ENCODE data around the gene USF1.
A peak's percentile ranks its signal among the peaks of the same experiment; 100 is the strongest.

USF1 gene, protein sequence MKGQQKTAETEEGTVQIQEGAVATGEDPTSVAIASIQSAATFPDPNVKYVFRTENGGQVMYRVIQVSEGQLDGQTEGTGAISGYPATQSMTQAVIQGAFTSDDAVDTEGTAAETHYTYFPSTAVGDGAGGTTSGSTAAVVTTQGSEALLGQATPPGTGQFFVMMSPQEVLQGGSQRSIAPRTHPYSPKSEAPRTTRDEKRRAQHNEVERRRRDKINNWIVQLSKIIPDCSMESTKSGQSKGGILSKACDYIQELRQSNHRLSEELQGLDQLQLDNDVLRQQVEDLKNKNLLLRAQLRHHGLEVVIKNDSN

DNA sequence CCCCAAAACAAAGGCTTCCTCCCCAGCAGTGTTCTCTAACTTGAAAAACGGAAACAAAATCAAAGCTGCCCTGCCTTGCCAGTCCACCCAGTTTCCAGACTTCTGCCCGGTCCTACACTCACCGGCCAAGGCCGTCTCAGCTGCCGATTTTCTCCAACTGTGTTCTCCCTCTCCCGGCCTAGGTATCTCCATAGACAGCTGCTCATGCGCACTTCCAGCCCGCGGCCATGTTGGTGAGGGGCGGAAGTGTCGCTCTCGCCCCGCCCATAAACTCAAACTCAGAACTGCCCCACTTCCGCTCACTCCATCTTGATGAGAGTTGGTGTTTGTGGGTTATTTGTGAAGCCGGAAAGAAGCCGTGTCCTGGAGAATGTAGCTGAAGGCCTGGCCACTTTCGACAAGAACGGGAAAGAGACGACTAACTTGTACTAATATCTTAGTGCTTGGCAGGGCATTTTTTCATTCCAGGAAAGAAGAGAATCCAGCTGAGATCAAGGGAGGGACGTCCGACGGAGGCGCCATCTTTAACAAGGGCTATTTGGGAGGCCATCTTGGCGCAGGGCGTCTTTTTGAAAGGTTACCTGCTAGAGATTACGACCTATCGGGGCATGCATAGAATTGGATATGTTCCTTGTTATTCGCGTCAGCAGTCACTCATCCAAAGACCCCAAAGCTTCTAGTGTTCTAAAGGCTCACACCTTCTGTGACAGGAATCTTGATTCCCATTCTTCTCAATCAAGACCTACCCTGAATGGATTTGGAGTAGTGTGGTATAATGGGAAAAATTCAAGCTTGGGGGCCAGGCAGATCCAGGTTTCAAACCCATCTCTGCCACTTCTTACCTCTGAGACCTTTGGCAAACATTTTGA, at the start of gene USF1:
USF1 (minus strand) TSS at position 242 of the 869 bp plus-strand sequence. CDS start 2,702 bp downstream, outside the sequence.
- peak; percentile 98 for DNase-seq

DNA sequence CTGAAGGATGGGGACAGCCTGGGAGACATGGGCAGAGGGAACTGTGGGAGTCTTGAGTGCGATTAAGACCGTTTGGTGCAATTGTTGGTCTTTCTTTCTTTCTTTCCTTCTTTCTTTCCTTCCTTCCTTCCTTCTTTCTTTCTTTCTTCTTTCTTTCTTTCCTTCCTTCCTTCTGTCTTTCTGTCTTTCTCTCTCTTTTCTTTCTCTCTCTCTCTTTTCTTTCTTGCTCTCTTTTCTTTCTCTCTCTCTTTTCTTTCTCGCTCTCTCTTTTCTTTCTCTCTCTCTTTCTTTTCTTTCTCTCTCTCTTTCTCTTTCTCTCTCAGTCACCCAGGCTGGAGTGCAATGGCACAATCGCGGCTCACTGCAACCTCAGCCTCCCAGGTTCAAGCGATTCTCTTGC, 49.5 kb upstream of the USF1 start:
- no peak for DNase-seq

DNA sequence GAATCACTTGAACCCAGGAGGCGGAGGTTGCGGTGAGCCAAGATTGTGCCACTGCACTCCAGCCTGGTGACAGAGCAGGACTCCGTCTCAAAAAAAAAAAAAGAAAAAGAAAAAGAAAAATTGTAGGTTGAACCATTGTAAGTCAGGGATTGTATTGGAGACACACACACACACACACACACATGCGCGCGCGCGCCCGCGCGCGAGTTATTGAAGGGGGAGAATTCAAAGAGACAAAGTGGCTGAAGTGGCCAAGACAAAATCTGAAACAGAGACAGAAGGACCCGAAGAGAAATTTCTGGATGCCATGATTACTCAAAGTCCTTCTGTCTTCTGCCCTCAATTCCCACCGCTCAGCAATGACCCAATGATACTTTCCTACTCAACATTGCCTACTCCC, 48.7 kb upstream of the USF1 start:
- no peak for DNase-seq

DNA sequence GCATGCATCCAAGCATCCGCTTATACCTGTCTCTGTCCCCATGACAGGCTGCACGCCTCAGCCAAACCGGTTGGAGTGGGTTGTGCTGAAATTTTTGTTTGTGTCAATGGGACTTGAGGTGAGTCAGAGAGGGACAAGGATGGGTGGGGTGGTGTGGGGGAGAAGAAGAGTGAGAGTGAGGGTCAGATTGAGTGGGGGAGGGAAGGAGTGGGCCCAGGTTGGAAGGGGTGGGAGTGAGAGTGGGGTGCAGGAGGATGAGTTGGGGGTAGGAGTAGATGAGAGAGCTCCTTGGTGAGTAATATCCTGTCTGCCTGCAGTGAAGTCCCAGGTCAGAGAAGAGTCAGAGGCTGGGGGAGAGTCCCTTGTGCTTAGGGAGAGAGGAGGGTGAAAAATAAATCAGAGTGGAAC, 46.8 kb upstream of the USF1 start:
- no peak for DNase-seq

DNA sequence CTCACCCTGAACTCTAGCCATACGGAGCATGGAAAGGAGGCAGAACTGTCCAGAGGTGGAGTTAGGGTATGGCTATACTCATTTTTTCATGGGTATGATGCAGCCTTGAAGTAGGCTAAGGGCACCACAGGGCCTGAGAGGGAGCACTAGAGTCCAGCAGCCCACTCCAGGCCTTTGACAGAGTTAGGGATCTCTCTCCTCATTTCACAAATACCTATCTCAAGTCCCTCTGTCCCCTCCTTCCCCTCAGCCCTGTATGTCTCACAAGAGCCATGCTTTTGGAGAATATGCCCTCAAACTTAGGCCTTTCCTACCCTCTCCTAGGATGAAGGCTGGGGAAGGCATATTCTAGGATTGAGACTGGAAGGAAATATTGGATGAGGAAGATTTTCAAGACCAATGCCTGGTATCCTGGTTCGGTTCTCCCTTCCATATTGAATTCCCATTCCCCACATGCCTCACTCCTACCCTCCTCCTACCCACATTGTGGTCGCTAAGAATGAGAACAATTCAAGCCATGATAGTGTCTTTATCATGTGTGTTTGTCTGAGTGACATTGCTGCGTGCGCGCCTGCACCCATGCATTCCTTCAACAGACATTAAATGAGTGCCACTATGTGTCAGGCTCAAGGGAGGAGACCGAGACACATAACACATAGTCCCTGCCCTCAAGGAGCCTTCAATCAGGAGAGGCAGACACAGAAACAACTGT, 46.2 kb upstream of the USF1 start:
- no peak for DNase-seq

DNA sequence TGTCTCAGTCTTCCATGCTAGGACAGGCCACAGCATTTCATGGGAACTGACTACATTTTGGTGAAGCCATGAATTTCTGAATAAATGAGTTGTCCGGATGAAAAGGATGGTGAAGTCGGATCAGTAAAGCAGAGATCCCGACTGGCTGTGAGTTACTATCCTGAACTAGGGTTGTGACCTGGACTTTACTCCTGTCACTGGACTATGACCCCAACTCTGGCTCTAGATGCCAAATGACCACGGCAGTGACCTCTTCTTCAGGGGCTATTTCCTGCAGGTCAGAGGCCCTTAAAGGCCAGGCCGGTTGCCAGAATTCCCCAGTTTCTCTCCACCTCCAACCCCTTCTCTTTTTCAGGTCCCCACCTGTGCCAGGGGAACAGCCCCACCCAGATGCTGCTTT, 45.3 kb upstream of the USF1 start:
- DNase-seq, result no peak

DNA sequence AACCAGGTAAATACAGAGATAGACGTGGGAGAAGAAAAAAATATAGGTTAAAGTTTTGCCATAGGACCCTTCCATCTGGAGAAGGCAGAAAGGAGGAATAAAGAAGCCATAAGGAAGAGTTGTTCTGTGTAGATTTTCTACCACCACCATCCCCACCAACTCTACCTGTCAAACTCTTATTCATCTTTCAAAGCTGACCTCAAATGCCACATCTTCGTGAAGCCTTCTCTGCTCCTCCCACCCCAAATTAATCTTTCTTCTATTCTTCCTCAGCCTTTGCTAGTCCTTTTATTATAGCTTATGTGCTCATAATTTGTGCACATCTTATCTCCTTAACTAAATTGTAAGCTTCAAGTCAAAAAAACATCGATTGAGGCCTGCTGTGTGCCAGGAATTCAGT, 44.8 kb upstream of the USF1 start:
- no peak for DNase-seq

DNA sequence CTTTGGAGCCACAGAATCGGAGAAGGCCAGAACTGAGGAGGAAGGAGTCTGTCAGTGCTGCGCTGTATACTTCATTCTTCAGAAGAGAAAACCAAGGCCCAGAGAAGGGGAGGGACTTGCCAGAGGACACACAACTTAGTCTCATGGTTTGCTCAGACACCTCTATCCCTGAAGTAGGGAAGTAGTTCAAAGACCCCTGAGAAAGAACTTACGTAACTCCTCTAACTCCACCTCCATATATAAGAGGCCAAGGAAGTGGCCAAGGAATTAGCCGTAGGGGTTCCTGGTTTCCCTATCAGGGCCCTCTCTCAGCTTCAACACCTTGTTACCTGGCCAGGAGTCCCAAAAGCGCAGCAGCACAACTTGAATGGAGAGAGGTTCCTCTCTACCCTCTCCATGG, 44.2 kb upstream of the USF1 start:
- no peak for DNase-seq

DNA sequence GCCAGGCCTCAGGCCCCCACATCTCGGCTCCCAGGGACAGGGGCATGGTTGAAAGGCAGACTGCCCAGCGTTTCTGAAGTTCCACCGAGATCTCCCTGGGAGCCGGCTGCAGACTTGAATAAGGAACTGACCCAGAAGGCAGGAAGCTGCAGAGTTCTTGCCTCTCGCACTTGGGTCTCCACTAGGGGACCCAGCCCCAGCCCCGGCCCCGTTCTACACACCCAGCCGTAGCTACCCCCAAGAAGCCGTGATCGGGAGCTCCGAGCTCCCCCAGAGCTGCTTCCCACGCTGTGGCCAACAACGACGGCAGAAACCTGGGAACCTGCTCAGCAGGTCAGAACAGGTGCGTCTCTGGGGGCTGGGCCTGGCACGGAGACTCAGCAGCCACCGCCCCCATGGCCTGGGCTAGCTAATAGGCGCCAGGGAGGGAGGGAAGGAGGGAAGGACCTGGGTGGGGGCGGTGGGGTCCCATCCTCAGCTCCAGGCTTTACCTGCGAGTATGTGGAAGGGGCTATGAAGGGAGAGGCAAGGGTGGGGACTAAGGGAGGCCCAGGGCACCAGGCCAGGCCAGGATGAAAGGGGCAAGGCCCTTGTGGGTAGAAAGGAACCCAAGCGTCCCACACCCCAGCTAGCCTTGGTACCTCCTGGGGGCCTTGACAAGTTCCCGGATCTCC, 43.6 kb upstream of the USF1 start, which contains the start of gene NECTIN4:
NECTIN4 (minus strand) TSS at position 308 of the 674 bp plus-strand sequence; CDS start at position 46, 262 bp downstream.
- DNase-seq, result no peak

DNA sequence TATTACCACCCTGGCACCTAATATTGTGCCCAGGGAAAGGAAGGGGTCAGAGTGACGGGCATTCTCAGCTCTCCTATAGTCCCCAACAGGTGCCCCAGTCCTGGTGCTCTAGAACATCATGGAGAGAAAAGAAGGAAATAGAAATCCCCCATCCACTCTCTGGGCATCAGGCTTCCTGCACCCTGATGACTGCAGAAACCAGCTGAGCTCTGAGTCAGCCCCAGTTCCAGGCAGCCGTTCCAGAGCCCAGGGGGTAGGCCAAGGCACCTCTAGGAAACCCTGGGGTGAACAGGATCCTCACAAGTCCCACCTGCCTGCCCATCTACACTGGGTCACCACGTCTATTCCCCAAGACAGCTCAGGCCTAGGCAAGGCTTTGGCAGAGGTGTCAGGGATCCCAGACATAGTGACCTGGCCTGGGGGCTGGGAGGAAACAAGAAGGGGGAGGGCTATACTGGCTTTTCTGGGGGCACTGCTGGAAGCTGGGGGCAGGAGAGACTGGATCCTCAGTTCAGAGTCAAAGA, 42.9 kb upstream of the USF1 start:
- no peak for DNase-seq

DNA sequence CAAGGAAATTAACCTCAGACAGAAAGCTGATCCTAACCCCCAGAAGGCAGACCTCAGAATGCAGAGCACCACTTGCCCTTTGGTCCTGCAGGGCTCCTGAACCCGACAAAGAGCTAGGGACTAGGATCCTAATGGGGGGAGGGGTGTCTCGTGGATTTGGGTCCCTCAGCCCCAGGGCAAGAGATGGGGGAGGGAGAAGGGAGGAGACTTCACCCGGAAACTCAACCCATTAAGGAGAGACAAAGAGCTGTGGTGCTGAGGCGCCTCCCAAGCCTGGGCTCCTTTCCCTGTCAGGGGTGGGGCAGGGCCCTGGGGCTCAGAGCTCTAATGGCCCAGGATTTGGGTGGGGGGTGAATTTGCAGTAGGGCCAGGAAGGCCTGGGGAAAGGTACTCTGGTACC, 40.7 kb upstream of the USF1 start:
- no peak for DNase-seq

DNA sequence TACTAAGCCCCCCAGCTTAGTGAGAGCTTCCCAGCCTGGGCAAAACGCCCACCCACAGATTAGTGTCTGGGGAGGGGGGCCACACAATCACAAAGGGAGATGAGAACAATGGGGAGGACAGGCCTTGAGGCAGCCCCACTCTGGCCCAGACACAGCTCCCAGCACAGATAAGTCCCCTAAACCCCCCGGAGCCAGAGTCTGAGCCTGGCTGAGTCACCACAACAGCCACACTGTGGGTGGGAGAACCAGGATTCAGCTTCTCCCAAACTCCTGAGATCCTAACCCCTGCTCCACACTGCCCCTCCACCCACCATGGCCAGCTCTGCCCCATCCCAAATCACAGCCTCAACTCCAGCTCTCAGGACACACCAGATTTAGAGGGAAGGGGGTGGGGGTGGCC, 39.4 kb upstream of the USF1 start:
- DNase-seq, result no peak

DNA sequence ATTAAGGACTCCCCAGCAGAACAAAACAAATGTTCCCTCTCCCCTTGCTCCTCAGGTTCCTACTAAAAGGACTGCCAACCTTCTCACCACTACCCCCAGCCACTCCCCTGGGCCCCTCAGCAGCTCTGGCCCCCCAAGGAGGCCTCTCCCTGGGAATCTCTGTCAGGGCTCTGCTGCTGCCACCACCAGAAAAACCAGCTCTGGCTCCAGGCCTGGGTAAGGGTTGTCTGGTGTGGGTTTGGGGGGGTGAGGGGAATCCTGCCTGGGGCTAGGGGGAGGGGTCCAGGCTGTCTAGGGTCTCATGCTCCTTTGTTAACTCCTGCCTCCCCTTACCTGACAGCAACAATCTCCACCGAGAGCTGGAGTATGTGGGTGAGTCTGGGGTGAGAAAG, 38.8 kb upstream of the USF1 start:
- DNase-seq, result no peak

DNA sequence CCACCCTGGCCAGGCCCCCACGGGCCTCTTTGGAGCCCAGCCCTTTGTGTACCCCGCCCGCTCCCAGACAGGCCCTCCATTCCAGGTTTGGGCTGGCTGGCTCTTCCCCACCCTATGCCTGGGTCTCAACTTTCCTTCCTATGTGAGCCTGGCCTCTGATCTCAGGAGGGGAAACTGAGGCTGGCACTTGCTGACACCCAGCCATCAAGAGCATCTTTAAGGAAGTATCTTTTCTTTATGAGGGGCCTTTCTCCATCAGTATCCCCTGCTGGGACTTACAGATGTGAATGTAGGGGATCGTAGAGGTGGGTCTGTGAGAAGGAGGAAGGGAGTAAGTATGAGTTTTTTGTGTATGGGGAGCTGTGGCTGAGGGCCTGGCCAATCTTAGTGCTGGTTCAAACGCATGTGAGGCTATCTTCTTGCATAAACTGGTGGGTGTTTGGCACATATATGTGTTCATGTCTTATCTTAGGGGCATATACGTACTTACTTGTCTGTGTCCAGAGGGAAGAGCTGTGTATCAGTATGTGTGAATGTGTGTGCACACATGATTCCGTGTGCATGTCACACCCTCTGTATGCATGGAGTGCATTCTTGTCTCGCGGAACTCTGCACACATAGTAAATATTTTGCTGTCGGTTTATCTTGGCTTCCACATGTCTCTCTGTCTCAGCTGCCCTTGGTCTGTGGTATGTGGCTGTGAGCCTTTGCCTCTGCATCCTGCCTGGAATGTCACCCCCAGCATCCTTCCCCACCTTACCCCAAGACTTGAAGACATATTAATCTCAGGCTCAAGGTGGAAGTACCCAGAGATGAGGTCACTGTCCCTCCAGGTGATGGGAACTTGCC, 38.2 kb upstream of the USF1 start:
- DNase-seq, result no peak

DNA sequence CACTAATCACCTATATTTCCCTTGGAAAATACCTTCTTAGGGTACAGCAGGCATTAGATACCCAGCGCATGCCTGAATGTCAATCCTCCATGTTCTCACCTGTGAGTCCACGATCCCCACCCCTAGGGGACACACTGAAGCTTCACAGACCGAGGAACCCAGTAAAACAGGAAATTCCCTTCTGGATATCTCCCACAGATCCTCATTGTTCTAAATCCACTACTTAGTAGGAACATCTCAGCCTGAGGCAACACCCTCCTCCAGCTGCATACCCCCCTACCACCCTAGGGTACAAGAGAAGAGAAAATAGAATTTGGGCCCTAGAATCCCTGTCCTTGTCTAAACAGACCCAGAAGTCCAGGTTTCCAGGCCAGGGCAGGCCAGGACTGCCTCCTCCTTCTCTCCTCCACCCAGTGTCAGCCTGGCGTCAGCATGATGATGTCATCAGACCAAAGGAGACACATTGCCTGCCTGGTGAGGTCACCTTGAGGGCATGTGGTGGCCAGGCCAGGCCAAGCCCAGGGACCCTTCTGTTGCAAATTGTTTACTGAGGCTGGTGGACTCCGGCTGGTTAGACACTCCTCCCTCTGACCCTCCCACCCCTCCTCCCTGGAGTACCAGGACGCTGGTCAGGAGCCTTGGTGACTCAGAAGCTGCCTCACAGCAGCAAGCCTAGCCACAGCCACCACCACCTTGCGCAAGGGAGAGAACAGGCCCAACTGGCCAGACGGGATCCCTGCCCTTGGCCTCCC, 37.4 kb upstream of the USF1 start:
- peak; percentile 87 for DNase-seq

DNA sequence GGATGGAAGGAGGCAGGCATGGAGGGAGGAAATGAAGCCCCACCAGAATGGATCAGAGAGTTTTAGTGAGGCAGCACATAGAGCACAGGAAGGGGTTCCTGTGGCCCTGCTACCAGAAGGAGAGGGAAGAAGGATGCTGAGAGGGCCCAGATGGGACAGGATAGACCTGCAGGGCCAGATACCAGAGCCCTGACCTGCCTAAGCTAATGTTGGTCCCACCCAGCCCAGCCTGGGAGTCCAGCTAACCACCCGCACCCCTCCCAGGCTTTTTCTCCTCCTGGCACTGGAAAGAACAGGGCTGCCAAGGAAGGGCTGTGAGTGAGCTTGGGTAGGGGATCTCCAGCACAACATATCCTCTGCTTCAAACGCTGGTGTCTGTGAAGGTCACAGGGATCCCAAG, 36.7 kb upstream of the USF1 start:
- no peak for DNase-seq

DNA sequence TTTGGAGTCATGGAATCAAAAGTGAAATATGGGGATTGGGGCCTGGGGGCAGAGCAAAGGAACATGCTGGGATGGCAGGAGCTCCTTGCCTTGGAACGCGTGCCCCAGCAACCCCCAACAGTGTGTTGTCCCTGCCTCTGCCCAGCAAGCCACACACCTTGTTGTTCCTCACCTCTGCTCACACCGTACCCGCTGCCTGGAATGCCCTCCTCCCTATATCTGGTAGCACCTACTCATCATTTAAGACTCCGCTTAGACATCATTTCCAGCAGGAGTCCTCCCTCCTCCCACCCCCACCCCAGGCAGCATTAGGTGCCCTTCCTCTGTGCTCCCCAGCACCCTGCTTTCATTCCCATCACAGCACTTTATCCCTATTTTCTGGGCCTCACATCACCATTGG, 35.7 kb upstream of the USF1 start:
- no peak for DNase-seq

DNA sequence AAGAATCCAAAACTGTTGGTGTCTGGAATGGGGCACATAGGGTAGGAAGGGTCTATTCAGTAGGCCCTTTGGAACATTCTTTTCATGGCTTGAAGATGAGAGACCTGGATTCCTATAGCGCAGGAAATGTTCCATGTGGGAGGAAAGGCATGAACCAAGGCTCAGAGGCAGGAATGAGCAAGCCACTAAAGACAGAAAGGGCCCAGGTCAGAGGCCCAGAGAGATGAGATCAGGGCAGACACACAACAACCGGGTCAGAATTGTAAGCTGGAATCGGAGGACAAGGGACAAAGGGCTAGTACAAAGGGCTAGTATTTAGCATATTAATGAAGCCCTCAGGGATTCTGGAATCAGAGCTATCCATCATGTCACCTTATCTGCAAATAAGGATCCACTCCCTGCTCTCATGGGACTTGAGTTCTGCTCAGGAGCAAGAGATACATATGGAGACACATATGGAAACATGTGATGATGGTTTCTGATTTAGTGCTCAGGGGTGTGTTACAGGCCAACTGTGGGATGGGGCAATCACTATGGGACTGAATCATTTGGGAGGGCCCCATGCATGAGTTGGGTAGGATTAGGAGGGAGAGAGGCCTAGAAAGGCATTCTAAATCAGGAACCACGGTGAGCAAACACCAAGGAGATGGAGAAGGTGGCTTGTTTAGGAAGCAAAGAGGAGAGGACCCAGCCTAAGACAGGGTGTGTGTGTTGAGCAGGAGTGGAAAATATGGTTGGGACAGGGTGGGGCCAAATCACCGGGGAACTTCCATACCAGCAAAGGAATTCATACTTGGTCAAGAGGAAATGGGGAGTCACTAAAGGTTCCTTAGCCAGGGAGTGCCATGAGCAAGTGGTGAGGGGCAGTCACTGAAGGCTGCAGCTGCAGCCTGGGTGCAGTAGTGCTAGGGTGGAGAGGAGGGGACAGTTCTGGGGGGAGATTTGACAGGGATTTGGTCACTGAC, 34.9 kb upstream of the USF1 start:
- DNase-seq, result no peak

DNA sequence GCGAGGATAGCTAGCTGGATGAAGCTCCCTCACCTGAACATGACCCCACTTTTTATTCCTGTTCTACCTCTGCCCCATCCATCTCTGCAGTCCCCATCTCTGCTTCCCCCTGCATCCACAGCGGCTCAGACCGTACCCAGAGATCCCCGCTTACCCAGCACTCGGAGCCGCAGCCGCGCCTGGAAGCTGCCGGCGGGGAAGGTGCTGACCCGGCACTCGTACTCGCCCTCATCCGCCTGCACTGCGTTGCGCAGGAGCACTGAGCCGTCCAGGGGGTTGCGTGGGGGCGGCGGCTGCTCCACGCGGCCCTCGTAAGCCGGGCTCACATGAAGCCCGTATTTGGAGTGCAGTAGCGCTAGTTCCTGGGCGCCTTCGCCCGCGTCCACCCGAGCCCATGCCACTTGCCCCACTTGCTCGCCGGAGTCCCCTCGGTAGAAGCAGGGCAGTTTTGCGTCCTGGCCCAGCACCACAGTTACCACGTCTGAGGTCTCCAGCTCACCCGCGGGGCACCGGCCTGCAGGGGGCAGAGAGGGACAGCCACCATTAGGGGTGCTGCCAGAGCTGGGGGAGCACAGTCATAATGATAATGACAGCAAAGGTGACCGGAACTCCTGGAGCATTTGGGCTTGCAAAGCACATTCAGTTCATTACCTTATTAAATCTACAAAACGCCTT, 33.8 kb upstream of the USF1 start:
- no peak for DNase-seq
